Measurements from ENCODE around the gene TMEM63C. TPM values are rescaled to one million over a fixed set of nuclear protein-coding genes. Genes with fewer than 3 reads are reported as not detected.

The TMEM63C gene
- total RNA-seq, 2 experiments from 2014 or later: 0.31 to 0.72 TPM

GRCh38 chr14:77186911-77187648 lies 5.5 kb downstream of the TMEM63C start:
- Mint-ChIP-seq H3K27ac (no peak overlapping the region), H3K27me3 (ENCODE audit: low read depth) (peaks cover 10% of the 10 kb centered on the region), H3K36me3 (ENCODE audit: low read depth) (no peaks in the 10 kb centered on the region), H3K4me3 (no peak overlapping the region), H3K9me3 (no peaks in the 10 kb centered on the region), H3K4me1 (ENCODE audit: low read depth) (peaks cover 7% of the 10 kb centered on the region)
- intact Hi-C loops (cut with micrococcal nuclease): no loop called here
- DNase-seq: no peak
- CTCF ChIA-PET: no interaction called here

GRCh38 chr14:77187649-77188012 lies 6.0 kb downstream of the TMEM63C start:
- intact Hi-C loops (cut with micrococcal nuclease): no loop called here
- H3K4me1 Mint-ChIP-seq (ENCODE audit: low read depth): peaks cover 4% of the 10 kb centered on the region
- no peaks in the 10 kb centered on the region for H3K9me3 Mint-ChIP-seq
- H3K27me3 Mint-ChIP-seq (ENCODE audit: low read depth): peaks cover 9% of the 10 kb centered on the region
- H3K4me3 Mint-ChIP-seq: no peak overlapping the region
- DNase-seq: no peak
- CTCF ChIA-PET: interaction anchor here (0.9 kb wide), 1 partner anchor 35 kb away, joined by 3 read pairs; no protein-coding TSS in a partner anchor
- H3K27ac Mint-ChIP-seq: no peak overlapping the region
- no peaks in the 10 kb centered on the region for H3K36me3 Mint-ChIP-seq (ENCODE audit: low read depth)

GRCh38 chr14:77189479-77189878 lies 7.9 kb downstream of the TMEM63C start:
- intact Hi-C loops (cut with micrococcal nuclease): no loop called here

GRCh38 chr14:77190977-77191376 lies 9.4 kb downstream of the TMEM63C start:
- H3K27me3 Mint-ChIP-seq (ENCODE audit: low read depth): peaks cover 2% of the 10 kb centered on the region
- H3K4me1 Mint-ChIP-seq (ENCODE audit: low read depth): no peaks in the 10 kb centered on the region
- no peak for DNase-seq
- no peak overlapping the region for H3K27ac Mint-ChIP-seq
- H3K36me3 Mint-ChIP-seq (ENCODE audit: low read depth): no peaks in the 10 kb centered on the region
- CTCF ChIA-PET: interaction anchor here (0.6 to 1.2 kb wide), 3 partner anchors 13 to 41 kb away, joined by 3 to 4 read pairs (median 3); no protein-coding TSS in a partner anchor
- intact Hi-C loops (cut with micrococcal nuclease): no loop called here
- no peak overlapping the region for H3K4me3 Mint-ChIP-seq
- H3K9me3 Mint-ChIP-seq: no peaks in the 10 kb centered on the region

More at GRCh38 chr14:77189479-77189878, 7.9 kb downstream of the TMEM63C start:
- Mint-ChIP-seq H3K36me3 (ENCODE audit: low read depth) (no peaks in the 10 kb centered on the region), H3K9me3 (no peaks in the 10 kb centered on the region), H3K4me3 (no peak overlapping the region), H3K4me1 (ENCODE audit: low read depth) (no peaks in the 10 kb centered on the region), H3K27ac (no peak overlapping the region), H3K27me3 (ENCODE audit: low read depth) (peaks cover 5% of the 10 kb centered on the region)
- CTCF ChIA-PET: interaction anchor here (0.6 to 1.1 kb wide), 2 partner anchors 24 to 83 kb away, joined by 3 read pairs; no protein-coding TSS in a partner anchor
- DNase-seq: no peak

- CTCF ChIA-PET: interaction anchor here (1.2 kb wide), 1 partner anchor 16 kb away, joined by 3 read pairs; no protein-coding TSS in a partner anchor
- Mint-ChIP-seq H3K27ac (no peak overlapping the region), H3K27me3 (ENCODE audit: low read depth) (no peaks in the 10 kb centered on the region), H3K4me1 (ENCODE audit: low read depth) (no peaks in the 10 kb centered on the region), H3K36me3 (ENCODE audit: low read depth) (no peaks in the 10 kb centered on the region), H3K4me3 (no peak overlapping the region), H3K9me3 (no peaks in the 10 kb centered on the region)
- intact Hi-C loops (cut with micrococcal nuclease): no loop called here
- DNase-seq: no peak
Measured at GRCh38 chr14:77194706-77195105, 13.1 kb downstream of the TMEM63C start.

- Mint-ChIP-seq H3K36me3 (ENCODE audit: low read depth) (no peaks in the 10 kb centered on the region), H3K9me3 (no peaks in the 10 kb centered on the region), H3K4me1 (ENCODE audit: low read depth) (no peaks in the 10 kb centered on the region), H3K4me3 (no peak overlapping the region), H3K27ac (no peak overlapping the region), H3K27me3 (ENCODE audit: low read depth) (no peaks in the 10 kb centered on the region)
- intact Hi-C loops (cut with micrococcal nuclease): no loop called here
- DNase-seq: no peak
- CTCF ChIA-PET: interaction anchor here (0.6 to 1.3 kb wide), 3 partner anchors 16 to 894 kb away, joined by 3 read pairs; no protein-coding TSS in a partner anchor
Measured at GRCh38 chr14:77195766-77196165, 14.2 kb downstream of the TMEM63C start.

GRCh38 chr14:77197988-77198387 lies 16.4 kb downstream of the TMEM63C start:
- Mint-ChIP-seq H3K4me3 (no peak overlapping the region), H3K4me1 (ENCODE audit: low read depth) (no peaks in the 10 kb centered on the region), H3K27ac (no peak overlapping the region), H3K36me3 (ENCODE audit: low read depth) (no peaks in the 10 kb centered on the region), H3K9me3 (no peaks in the 10 kb centered on the region), H3K27me3 (ENCODE audit: low read depth) (peaks cover 2% of the 10 kb centered on the region)
- CTCF ChIA-PET: interaction anchor here (1.4 kb wide), 1 partner anchor 15 kb away, joined by 3 read pairs; no protein-coding TSS in a partner anchor
- no peak for DNase-seq
- intact Hi-C loops (cut with micrococcal nuclease): no loop called here

- Mint-ChIP-seq H3K36me3 (ENCODE audit: low read depth) (no peaks in the 10 kb centered on the region), H3K27me3 (ENCODE audit: low read depth) (peaks cover 2% of the 10 kb centered on the region), H3K9me3 (no peaks in the 10 kb centered on the region), H3K4me1 (ENCODE audit: low read depth) (no peaks in the 10 kb centered on the region), H3K4me3 (no peak overlapping the region), H3K27ac (no peak overlapping the region)
- intact Hi-C loops (cut with micrococcal nuclease): no loop called here
- DNase-seq: no peak
- CTCF ChIA-PET: interaction anchor here (1.4 kb wide), 1 partner anchor 15 kb away, joined by 3 read pairs; no protein-coding TSS in a partner anchor
Measured at GRCh38 chr14:77198561-77198960, 17.0 kb downstream of the TMEM63C start.

- intact Hi-C loops (cut with micrococcal nuclease): no loop called here
- Mint-ChIP-seq H3K9me3 (no peaks in the 10 kb centered on the region), H3K4me3 (no peak overlapping the region), H3K36me3 (ENCODE audit: low read depth) (no peaks in the 10 kb centered on the region), H3K4me1 (ENCODE audit: low read depth) (no peaks in the 10 kb centered on the region), H3K27ac (no peak overlapping the region), H3K27me3 (ENCODE audit: low read depth) (peaks cover 2% of the 10 kb centered on the region)
- DNase-seq: no peak
- CTCF ChIA-PET: no interaction called here
Measured at GRCh38 chr14:77199590-77199989, 18.0 kb downstream of the TMEM63C start.

- Mint-ChIP-seq H3K9me3 (no peaks in the 10 kb centered on the region), H3K4me1 (ENCODE audit: low read depth) (no peaks in the 10 kb centered on the region), H3K4me3 (no peak overlapping the region), H3K27ac (no peak overlapping the region), H3K36me3 (ENCODE audit: low read depth) (no peaks in the 10 kb centered on the region), H3K27me3 (ENCODE audit: low read depth) (peaks cover 2% of the 10 kb centered on the region)
- no peak for DNase-seq
- CTCF ChIA-PET: no interaction called here
- intact Hi-C loops (cut with micrococcal nuclease): no loop called here
Measured at GRCh38 chr14:77200406-77200985, 18.9 kb downstream of the TMEM63C start.

GRCh38 chr14:77201696-77202095 lies 20.1 kb downstream of the TMEM63C start:
- Mint-ChIP-seq H3K36me3 (ENCODE audit: low read depth) (no peaks in the 10 kb centered on the region), H3K27me3 (ENCODE audit: low read depth) (peaks cover 2% of the 10 kb centered on the region), H3K4me3 (no peak overlapping the region), H3K4me1 (ENCODE audit: low read depth) (no peaks in the 10 kb centered on the region), H3K27ac (no peak overlapping the region), H3K9me3 (no peaks in the 10 kb centered on the region)
- intact Hi-C loops (cut with micrococcal nuclease): no loop called here
- CTCF ChIA-PET: no interaction called here
- DNase-seq: no peak

GRCh38 chr14:77203611-77204458 lies 22.2 kb downstream of the TMEM63C start:
- Mint-ChIP-seq H3K36me3 (ENCODE audit: low read depth) (no peaks in the 10 kb centered on the region), H3K9me3 (no peaks in the 10 kb centered on the region), H3K4me1 (ENCODE audit: low read depth) (no peaks in the 10 kb centered on the region), H3K27ac (no peak overlapping the region), H3K27me3 (ENCODE audit: low read depth) (peaks cover 2% of the 10 kb centered on the region), H3K4me3 (no peak overlapping the region)
- no peak for DNase-seq
- intact Hi-C loops (cut with micrococcal nuclease): no loop called here
- CTCF ChIA-PET: interaction anchor here (0.6 to 1.8 kb wide), 4 partner anchors 10 to 250 kb away, joined by 3 to 6 read pairs (median 4); no protein-coding TSS in a partner anchor

All from activated naive CD4-positive, alpha-beta T cell treated with anti-CD3 and anti-CD28 coated beads for 36 hours (primary cell).